ENCODE measurements around the gene SYNE2. TPM values are rescaled to one million over a fixed set of nuclear protein-coding genes. Genes with fewer than 3 reads are reported as not detected.

SYNE2 gene
- total and polyA plus RNA-seq, 10 of the 15 experiments (the other 5 are each of a cell fraction or from before 2014, with no cell fraction given): 2.1 to 52.7 (median 38.1) TPM

GRCh38 chr14:63890553-63890952 lies 37.7 kb downstream of the SYNE2 start (continued):
- no peak for TF ChIP-seq ZNF622 (IDR thresholded peaks at IDR 0.05)
- TF ChIP-seq ZBTB33 (IDR thresholded peaks at IDR 0.05): no peak
- TF ChIP-seq USF1 (IDR thresholded peaks at IDR 0.05; ENCODE audit: borderline replicate concordance, extremely low read length, insufficient read depth, low read depth, low read length): no peak
- no peak for TF ChIP-seq DPF2 (IDR thresholded peaks at IDR 0.05)
- no peak for TF ChIP-seq ELK1 (IDR thresholded peaks at IDR 0.05; ENCODE audit: low read depth, low read length)
- TF ChIP-seq ZBTB4 (CRISPR knock-in tag; IDR thresholded peaks at IDR 0.05): no peak
- TF ChIP-seq CEBPZ (IDR thresholded peaks at IDR 0.05; ENCODE audit: low read depth, low read length): no peak
- no peak for TF ChIP-seq SIX5 (IDR thresholded peaks at IDR 0.05; ENCODE audit: low read depth, low read length, severe bottlenecking)
- TF ChIP-seq NR2C2 (IDR thresholded peaks at IDR 0.05; ENCODE audit: borderline replicate concordance, control insufficient read depth, insufficient read length, low read depth): no peak
